Hepatic stellate cell (primary cell): Measurements from ENCODE around the gene ISX.

Experiments used
- DNase-seq: peaks from one replicate; pipeline ENCODE4 v3.0.0; 2011; ENCODE audit warnings: low spot score

Gene ISX

DNA sequence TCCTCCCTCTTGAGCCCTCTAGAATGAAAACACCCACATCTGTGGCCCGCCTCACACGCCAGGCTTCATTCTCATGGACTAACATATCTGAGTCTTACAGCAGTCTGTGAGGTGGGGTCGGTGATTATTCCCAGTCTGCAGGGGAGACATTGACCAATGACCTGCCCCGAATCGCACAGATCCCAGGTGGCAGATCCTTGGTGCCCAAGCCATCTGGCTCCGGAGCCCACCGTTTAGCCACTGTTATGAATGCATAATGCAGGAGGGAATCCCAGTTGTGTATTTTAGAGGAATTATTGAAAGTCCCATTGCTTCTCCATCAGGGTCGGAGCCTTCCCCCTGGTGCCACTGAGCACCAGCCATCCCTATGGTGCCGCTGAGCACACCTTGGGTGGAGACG is 47.4 kb downstream of the ISX start:
- no peak for DNase-seq

DNA sequence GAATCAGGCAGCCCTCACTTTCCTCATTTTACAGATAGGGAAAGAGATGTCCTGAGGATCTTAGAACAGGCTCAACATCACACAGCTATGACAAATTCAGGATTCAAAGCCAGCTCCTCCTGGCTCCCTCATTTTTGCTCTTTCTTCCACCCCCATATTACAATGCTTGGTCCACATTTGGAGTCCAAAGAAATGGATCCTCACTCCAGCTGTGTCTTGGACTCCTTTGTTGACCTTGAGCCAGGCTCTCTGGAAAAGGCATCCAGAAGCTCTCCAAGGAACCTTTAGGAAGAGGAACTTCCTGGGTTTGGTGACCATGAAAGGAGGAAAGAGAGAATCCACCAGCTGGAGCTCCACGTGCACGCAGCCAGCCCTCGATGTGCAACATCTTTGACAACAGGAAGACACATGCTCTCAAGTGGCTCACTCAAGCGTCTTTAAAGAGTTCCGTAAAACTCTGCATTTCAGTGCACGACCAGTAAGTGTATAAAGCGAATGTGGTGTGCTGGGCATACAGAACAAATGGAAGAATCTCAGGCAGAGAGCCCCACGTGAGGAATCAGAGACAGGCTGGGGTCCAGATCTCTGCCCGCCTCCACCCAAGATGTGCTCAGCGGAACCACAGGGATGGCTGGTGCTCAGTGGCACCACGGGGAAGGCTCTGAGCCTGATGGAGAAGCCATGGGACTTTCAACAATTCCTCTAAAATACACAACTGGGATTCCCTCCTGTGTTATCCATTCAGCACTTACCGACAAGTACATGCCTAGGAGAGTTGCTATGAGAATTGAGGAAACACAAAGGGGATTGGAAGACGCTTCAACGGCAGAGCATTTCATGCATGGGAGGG is 48.4 kb downstream of the ISX start:
- no peak for DNase-seq

DNA sequence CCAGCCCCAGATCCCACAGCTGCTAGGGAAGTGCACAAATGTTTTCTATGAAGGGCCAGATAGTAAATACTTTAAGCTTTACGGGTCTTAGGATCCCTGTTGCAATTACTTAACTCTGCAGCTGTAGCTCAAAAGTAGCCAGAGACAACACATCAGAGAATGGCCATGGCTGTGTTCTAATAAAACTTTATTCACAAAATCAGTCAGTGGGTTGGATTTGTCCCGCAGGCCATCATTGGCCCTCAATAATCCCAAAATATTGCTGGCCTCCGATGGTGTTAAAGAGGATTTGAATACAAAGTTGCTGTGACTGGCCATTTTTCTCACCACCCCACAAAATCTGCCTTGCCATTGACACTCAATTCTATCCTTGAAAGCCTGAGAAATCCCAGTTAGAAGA is 49.6 kb downstream of the ISX start:
- DNase-seq = no peak

DNA sequence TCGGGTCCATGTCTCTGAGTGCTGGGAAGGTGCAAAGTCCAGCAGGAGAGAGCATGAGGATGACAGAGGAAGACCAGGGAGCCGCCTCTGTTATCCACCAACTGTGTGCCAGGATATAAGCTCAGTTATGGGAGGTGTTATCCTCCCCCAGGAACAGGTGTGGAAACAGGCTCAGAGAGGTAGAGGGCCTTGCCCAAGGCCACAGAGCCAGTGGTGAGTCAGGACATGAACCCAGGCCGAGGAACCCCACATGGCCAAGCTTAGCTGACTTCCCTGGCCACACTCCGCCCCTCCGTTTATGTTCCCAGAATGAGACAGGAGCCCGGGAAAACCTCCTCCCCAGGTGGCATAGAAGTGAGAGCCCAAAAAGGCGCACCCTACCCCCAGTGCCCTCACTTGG is 50.3 kb downstream of the ISX start:
- DNase-seq = no peak

DNA sequence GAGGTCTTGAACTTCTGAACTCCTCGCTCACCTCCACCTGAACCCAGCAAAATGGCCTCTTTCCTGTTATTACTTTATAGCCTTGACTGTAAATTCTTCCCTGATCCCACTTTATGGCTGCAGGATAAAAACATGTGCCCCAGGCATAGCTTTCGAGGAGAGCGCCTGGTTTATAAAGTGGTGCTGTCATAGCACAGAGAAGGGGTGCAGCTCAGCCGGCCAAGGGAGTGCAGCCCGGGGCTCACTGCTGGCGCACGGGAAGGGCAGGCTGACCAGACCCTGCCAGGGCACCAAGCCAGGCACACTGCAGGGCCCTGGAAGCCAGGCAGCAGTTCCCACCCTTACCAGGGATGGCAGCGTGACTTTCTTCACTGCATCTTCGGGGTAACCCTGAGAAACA is 50.9 kb downstream of the ISX start:
- DNase-seq = no peak

DNA sequence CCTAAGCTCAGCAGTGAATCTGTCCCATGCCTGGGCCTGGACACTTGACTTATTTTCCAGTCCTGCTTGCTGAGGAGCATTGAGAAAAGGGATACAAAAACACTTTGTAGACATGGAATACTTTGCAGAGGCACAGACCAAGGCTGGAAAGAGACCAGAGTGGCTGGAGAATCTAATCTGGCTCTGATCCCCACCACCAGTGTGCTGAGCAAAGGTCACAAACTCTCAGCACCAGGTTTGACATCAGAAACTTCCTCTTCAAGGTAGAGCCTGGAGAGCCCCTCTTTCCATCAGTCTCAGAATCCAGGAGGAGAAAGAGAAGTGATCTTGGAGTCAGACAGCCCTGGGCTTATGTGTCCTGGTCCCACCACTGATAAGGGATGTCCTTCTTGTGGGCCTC is 53.5 kb downstream of the ISX start:
- DNase-seq = no peak

DNA sequence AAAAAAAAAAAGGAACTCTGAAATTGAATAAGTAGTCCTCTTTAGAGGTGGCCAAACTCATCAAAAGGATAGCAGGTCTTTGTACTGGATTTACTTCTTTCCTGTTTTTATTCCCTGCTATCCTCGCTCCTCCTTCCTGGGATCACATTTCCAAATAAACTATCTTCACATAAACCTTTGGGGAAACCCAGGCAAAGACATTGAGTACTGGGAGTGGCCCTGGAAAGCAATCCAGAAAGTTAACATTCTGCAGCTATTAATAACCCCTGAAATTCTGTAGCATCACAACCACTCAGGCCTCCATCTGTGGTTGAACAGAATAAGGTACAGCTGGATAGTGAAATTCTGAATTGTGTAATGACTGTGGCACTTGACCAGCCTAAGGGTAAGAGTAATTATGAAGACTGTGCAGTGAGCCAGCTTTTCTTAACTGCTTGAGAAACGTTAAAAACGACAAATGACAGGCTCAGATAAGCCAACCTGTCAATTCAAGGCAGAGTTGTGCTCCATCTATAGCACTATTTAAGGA is 58.8 kb downstream of the ISX start:
- no peak for DNase-seq

DNA sequence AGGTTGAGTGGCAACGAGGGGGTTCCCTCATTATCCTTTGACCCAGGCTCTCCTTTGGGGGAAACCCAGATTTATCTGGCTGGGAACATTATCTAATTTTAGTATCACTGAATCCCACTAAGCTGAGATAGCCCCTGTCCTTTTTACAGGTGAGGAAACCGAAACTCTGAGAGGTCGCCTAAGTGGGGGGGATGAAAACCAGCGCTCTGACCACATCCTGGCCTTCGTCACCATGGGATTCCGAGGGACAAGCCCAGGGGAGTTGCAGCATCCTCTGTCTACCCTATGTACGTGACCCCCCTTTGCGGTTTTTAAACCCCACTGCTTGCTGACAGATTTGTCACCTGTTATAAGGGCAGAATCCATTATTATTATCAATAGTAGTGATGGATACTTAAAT is 61.0 kb downstream of the ISX start:
- no peak for DNase-seq

DNA sequence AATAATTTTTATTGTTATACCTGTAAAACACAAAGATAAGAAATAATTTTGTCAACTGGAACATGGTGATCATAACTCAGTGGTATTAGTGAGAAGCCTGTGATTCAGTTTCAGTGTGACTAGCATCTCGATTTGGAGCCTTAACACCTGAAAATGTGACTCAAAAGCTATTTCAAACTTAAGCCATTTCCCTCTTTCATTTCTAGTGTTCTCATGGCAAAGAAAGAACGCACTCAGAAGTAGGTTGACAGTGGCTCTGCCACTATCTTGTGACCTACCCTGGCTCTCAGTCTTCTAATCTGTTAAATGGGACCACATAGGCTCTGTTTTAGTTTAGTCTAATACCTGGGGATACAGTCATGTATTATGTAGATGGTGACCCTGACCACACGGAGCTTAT is 62.7 kb downstream of the ISX start:
- no peak for DNase-seq

DNA sequence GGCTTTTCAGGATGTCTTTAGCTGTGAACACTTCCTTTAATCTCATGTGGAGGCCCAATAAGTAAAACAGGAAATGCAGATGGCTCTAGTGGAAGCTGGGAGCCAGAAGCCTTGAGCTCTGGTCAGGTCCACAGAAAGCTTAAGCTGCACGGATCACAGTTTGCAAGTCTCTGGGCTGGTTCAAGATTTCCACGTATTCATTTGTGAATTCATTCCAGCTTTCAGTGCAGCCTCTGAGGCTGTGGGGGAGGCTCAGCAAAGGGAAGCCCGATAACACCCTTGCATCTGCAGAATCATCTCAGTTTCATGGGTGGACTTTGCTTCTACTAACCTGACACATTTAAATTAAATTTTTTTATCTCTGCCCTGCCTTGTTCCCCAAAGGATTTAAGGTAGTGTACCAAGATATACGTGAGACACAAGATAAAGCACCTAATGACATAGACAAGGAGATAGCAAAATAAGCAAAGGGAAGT is 65.6 kb downstream of the ISX start:
- DNase-seq = no peak

DNA sequence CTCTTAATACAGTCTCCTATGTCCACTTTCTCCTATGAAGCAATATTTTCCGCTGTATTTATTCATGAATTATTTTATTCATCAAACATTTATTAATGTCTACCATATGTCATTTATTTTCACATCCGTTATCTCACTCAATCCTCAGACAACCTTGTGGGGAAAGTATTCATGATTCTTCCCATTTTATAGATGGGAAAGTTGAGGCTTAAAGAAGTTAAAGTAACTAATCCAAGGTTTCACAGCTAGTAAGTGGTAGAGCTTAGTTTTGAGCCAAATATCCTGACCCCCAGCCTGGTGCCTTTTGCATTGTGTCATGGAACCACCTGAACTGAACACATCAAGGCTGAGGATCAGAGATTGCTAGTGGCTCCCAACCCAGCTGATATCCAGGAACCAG is 66.6 kb downstream of the ISX start:
- no peak for DNase-seq

DNA sequence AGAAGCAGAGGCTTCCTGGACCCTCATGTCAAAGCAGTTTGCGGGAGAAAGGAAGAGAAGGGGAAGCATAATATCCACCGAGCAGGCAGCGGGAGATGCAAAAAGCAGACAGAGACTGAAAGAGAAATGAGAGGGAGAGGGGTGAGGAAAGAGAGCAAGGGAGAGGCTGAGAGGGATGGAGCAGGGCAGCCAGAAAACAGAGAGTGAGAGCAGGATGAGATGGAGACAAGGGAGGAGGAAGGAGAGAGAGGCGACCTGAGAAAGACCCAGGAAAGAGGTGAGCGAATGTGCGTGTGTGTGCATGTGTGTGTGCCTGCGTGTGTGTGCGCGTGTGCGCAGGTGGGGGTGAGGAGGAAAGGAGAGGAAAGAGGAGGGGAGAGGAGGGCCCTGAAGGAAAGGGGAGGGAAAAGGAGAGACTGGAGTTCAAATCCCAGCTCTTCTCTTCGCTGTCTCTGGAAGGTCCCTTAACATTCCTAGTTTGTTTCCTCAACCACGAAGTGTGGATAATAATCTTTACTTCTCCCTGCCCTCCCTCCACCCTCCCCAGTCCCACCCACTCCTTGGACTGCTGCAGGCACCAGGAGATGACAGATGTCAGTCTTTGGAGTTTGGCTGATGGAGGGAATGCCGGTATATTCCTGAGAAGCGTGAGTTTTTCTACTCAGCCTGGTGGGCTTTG is 67.9 kb downstream of the ISX start:
- DNase-seq = no peak

DNA sequence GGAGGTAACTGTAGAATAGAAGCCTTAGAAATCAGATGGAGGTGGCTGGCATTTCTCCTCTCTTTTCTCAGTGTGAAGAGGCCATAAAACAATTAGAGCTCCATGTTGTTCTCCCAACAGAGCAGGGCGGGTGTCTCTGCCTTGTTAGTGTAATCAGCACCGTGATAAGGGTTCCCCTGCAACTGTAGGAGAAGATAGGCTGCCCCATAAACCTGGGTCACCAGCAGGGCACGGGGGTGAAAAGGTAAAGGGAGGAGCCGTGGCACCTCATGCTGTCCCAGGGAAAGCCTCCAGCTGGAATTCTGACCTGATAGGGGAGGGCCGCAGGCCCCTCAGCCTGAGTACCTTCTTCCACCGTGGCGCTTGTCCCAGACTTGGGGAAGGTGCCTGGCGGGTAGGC is 68.7 kb downstream of the ISX start:
- no peak for DNase-seq

DNA sequence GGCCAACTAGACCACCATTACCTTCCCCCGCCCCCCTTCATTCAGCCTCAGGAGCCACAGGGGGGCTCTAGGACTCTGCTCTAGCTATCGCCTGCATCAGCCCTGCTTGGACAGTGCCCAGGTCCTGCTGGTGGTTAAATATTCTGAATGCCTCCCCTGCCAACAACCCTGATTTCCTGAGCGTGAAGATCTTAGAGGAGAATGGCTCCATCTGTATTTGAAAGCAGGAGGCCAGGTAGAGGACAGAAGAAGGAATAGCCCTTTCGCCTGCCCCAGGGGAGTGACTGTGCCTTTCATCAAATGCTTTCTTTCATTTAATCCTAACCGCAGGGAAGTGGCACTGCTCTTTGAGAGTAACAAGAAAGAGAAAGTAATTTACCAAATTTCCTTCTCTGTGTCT is 69.2 kb downstream of the ISX start:
- no peak for DNase-seq
